Measurements from ENCODE around the gene SRPX. TPM values are rescaled to one million over a fixed set of nuclear protein-coding genes. Genes with fewer than 3 reads are reported as not detected.
A peak's percentile ranks its signal among the peaks of the same experiment; 100 is the strongest.

SRPX gene
- total RNA-seq = 99.4 and 108 TPM in 2 replicates

DNA sequence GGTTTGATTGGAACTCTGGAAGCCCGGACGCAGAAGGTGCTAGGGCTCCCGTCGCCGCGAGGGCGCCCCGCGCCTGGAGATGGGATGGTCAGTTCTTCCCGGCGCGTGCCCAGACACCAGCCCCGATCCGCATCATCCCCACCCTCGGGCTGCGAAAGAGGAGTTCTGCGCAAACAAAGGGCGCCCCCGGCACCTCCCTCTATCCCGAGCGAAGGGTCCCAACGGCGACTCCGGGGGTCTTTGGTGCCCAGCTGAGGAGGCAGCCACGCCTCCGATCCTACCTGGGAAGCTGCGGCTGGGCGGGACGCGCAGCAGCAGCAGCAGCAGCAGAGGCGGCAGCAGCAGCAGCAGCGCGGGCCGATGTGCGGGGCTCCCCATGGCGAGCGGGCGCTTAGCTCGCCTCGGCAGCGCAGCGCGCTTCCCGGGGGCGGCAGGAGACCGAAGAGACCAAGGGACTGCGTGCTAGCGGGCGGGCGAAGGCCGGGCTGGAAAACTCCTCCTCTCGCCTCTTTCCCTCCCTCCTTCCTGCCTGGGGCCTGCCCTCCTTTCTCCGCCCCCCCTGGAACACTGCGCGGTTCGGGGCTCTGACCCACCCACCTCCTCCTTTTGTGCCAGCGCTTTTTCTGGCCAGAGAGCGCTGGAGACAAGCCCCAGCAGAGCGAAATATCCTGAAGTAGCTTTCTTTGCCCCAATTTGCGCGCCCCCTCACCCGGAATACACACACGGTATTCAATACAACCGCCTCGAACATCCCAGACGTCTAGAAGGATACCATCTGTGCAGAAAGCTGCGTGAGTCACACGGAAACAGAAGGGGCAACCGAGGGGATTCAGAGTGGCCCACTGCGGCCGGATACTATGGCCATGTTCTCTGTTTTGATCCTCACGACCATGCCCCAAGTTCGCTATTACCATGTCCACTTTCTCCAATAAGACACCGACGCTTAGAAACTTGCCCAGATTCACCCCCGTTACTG, at the start of gene SRPX:
Gene SRPX, minus strand, starts transcription at position 457 of the 976 bp plus-strand sequence. Its CDS starts 79 bp downstream, at position 378.
- DNase-seq (ENCODE audit: low read depth in 2 of 2) = peak; percentile 24 to 41

GRCh38 chrX:38268011-38268410, 47.3 kb upstream of the SRPX start:
- DNase-seq (ENCODE audit: low read depth in 2 of 2) = no peak

DNA sequence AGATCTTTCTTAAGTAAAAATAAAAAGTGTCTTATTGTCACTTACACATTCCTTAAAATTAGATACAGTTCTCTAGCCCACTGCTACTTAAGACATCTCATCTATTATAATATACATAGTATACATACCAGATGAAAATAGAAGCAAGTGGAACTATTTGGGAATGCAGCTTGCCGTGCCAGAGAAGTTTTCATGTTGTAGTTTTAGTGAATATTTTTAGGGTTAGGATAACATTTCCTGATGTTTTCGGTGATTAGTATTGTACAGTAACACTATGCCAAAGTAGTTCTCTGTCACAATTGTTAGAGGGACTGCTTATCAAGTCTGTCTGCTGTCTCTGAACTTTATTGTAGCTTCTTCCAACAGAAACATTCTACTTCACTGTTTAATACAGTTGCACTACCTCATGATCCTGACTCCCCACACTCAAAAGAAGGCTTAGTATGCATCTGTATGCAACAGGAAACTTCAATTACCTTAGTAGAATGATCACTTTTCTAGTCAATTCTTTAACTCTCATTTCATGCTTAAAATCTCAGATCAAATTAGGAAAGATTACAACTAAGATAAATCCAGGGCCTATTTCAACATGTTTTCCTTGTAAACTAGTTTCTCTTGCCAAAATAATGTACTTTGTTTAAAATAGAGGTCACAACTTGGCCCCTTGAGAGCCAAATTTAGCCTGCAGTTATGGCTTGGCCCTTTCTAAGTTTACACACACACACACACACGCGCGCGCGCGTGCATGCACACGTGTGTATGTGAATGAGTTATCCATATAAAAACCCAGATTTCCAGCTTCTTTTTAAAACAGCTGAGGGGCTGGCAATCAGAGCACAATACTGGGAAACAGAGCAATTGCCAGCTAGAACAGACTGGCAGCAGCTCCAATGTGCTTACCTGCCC, 42.3 kb upstream of the SRPX start:
- DNase-seq (ENCODE audit: low read depth in 2 of 2) = peak in 1 of 2 donors; percentile 64

- DNase-seq (ENCODE audit: low read depth in 2 of 2) = peak; percentile 37 to 41
Measured at GRCh38 chrX:38260231-38260630, 39.6 kb upstream of the SRPX start.

- no peak for DNase-seq (ENCODE audit: low read depth in 2 of 2)
Measured at GRCh38 chrX:38256019-38256418, 35.3 kb upstream of the SRPX start.

- peak in 1 of 2 donors; percentile 62 for DNase-seq (ENCODE audit: low read depth in 2 of 2)
Measured at GRCh38 chrX:38249965-38250364, 29.3 kb upstream of the SRPX start.

DNA sequence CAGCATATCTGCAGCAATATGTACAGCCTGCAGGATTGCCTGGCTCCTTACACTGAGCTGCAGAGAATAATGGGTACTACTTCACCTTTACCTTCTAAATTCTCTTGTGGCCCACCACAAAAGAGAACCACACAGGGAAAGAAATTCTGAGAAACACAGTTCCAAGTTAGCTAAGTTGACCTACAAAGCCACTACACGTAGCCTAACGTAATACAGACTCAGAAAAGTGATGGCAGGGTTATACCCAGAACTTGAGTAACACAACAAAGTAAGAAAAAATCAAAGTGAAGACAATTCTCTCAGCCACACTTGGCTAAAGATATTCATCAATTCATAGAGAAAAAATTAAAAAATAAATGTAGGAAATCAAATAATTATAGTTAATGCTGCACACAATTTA, 26.4 kb upstream of the SRPX start:
- DNase-seq (ENCODE audit: low read depth in 2 of 2) = no peak

DNA sequence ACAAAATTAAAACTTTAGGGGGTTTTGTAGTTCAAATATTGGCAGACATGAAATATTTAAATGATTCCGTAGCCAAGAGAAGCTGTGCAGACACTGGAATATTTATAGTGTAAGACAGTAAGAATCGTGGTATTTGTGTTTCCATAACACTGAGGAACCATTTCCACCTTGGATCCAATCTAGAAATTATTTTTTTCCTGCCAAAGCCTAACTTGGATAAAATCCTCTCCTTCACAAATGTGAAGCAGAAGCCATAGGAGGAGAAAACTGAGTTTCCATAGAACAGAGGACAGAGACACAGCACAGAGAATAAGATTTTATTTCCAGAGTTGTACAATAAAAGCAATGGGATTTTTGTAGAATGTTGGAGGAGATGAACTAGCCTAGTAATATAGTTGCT, 19.9 kb upstream of the SRPX start:
- no peak for DNase-seq (ENCODE audit: low read depth in 2 of 2)

DNA sequence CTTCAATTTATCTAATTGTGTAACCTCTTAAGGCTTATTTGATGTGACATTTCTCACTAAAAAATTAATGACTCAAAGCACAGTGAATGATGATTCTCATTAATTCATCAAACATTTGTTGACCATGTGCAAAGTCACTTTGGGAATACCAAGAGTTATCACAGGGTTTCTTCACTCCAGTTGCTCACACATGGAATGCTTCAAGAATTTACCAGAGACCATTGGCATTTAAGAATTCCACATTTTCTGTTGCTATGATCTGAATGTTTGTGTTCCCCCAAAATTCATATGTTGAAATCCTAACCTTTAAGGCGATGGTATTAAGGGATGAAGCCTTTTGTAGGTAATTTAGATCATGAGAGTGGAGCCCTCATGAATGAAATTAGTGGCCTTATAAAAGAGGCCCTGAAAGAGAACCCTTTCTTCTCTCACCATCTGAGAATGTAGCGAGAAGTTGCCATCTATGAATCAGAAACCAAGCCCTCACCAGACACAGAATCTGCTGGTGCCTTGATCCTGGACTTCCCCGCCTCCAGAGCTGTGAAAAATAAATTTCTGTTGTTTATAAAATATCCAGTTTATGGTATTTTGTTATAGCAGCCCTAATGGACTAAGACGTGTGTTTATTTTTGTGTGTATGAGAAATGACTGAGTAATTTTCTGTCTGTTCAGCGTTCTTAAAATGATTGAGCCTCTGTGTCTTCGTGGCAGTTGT, 16.4 kb upstream of the SRPX start:
- no peak for DNase-seq (ENCODE audit: low read depth in 2 of 2)

- peak in 1 of 2 donors; percentile 60 for DNase-seq (ENCODE audit: low read depth in 2 of 2)
Measured at GRCh38 chrX:38233891-38234667, 13.4 kb upstream of the SRPX start.

DNA sequence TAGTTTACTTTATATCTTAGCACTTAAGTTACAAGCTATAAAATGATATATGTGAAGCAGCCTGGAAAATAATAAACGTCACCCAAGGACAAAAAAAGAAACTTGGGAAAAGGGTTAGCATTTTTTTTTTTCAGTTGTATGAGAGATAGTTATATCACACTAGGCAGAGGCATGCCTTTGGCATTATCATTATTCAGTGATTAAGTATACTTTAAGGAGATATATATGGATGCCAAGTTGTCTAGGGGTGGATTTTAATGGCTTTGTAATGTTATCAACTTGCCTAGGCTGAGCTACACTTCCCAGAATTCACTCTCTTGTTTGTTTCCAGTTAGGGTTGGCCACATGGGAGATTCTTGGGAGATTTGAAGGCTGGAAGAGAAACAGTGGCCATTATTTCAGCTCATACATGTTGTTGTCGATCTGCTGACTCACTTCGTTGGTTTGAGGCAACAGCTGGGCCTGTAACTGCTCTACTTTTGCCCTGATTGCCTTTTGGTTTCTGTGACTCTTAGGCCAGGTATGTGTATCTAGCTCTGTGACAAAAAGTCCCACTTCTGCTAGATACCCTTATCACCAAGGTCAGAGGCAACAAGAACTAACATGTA, 11.5 kb upstream of the SRPX start:
- no peak for DNase-seq (ENCODE audit: low read depth in 2 of 2)

GRCh38 chrX:38225093-38225492, 4.4 kb upstream of the SRPX start:
- peak in 1 of 2 donors; percentile 38 for DNase-seq (ENCODE audit: low read depth in 2 of 2)

DNA sequence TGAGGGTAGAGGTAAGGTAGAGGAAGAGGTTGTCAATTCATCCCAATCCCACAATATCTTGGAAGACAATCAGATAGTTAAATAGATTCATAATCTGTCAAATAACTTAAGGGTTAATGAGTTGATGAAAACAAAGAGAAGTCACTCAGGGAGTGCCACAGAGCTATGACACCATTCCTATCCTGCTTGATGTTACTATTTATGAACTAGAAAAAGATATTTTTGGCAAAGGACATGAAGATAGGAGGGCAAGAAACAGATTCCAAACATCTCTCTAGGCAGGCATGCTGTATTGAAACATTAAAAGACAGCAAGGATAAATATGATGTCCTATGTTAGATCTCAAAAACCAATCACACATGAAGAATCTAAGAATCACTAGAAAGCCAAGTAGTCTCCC, 3.5 kb upstream of the SRPX start:
- DNase-seq (ENCODE audit: low read depth in 2 of 2) = no peak

DNA sequence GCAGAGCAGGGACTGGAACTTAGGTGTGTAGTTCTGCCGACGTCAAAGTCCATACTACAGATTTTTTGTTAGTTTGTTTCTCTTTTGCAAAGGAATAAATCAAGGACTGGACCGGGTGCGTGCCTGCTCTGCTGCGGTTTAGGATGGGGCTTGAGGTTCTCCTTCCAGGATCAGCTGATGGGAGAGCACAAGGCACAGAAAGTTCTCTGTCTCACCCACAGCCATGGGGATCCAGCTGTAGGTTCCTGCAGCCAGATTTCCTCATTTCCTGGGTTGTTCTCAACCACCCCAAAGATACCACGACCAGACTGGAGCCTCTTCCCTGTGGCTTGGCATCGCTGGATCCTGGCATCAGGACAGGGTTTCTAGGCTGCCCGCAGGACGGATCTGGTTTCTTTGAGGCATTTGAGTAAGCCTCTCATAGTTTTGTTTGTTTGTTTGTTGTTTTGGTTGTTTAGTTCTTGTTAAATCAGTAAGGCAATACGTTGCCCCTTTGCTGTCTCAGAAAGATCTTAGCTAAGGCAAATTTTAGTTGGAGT, 789 bp upstream of the SRPX start:
- no peak for DNase-seq (ENCODE audit: low read depth in 2 of 2)

DNA sequence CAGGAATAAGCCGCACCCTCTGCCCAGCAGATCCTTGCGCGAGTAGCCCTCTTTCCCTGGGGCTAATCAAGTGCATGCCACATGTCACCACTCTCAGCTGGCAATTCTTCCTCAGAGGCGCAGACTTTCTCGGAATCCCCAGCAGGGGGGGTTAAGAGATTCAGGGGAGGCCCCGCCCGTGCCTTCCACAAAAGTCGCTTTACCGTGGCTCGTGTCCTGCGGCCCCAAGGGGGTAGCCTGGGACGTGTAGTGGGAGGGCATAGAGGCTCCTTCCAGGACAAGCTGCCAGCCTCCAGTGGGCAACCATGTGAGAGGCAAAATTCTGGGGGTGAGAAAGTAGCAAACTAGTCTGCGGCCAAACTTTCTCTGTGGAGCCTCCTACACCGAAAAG, 652 bp downstream of the SRPX start:
- peak; percentile 28 to 64 for DNase-seq (ENCODE audit: low read depth in 2 of 2)

- DNase-seq (ENCODE audit: low read depth in 2 of 2) = no peak
Measured at GRCh38 chrX:38216642-38217041, 4.0 kb downstream of the SRPX start.

- DNase-seq (ENCODE audit: low read depth in 2 of 2) = peak in 1 of 2 donors; percentile 74
Measured at GRCh38 chrX:38214551-38215531, 5.8 kb downstream of the SRPX start.

- DNase-seq (ENCODE audit: low read depth in 2 of 2) = no peak
Measured at GRCh38 chrX:38214044-38214443, 6.6 kb downstream of the SRPX start.

Data from lung microvascular endothelial cell (primary cell).